HepG2 (cell line): Measurements from ENCODE around the gene HES2. TPM values are rescaled to one million over a fixed set of nuclear protein-coding genes. Genes with fewer than 3 reads are reported as not detected.

ENCODE experiments used
- ATAC-seq: fragments of 200-7000 bp; cut with Tn5 transposase; 3 replicates; pipeline ENCODE4 v1.9.1; 2020; ENCODE audit warnings: mild to moderate bottlenecking, moderate library complexity
- BruUV-seq: library from RNA; stranded (reverse); fragments of 400-500 nt; replicated peaks from 2 replicates; lab custom pipeline; 2021; lab: Mats Ljungman, UMichigan
- CTCF ChIA-PET: fragments of 300-600 bp; formaldehyde crosslinking; extraction: SDS; loops from one replicate; lab custom pipeline; 2021; ENCODE audit warnings: low total read pairs, inconsistent platforms, low intra/inter-chr PET ratio; lab: Yijun Ruan, JAX
- POLR2A ChIA-PET: fragments of 350-600 bp; sonication (Branson Sonifier 250); formaldehyde crosslinking; loops from one replicate; lab custom pipeline; 2020; ENCODE audit warnings: antibody characterized with exemption, inconsistent platforms; lab: Yijun Ruan, JAX
- DNase-seq: peaks from one replicate; pipeline ENCODE4 v3.0.0-alpha.2; 2015; ENCODE audit warnings: low spot score
- FAIRE-seq: peaks from 3 replicates; lab custom pipeline; 2011; peaks lifted over from hg19 to GRCh38; lab: Jason Lieb, UNC
- H2AFZ ChIP-seq: one replicate; pipeline ENCODE4 v1.6.1; 2011; ENCODE audit warnings: low read length, inconsistent platforms
- H3K27ac ChIP-seq: fragments of 300-600 bp; 3 replicates; pipeline ENCODE4 v1.8.0; 2011; ENCODE audit warnings: mixed run types, mild to moderate bottlenecking, mixed read lengths, low read length, inconsistent platforms; ENCODE audit not compliant: insufficient read depth; ENCODE audit errors: extremely low read length
- H3K27me3 ChIP-seq, 2 experiments: fragments of 200-600 bp in 1 of 2; 2 replicates in 1 of 2; 3 replicates in 1 of 2; pipeline versions ENCODE4 v1.6.0 to v1.8.0; 2011; ENCODE audit warnings: low read length in 2 of 2, mild to moderate bottlenecking in 2 of 2, moderate library complexity in 2 of 2, inconsistent platforms in 1 of 2; ENCODE audit not compliant: insufficient read depth in 2 of 2, control insufficient read depth in 1 of 2
- H3K36me3 ChIP-seq, 2 experiments: fragments of 200-600 bp in 1 of 2; replicated peaks in 1 of 2; 2 replicates in 1 of 2; 3 replicates in 1 of 2; pipeline versions ENCODE4 v1.5.1 to v1.8.0; 2011; ENCODE audit warnings: low read length in 2 of 2, inconsistent platforms in 1 of 2; ENCODE audit not compliant: insufficient read depth in 2 of 2, control insufficient read depth in 1 of 2
- H3K4me1 ChIP-seq: 2 replicates; pipeline ENCODE4 v1.5.1; 2012; ENCODE audit warnings: low read length, inconsistent platforms; ENCODE audit not compliant: insufficient read depth
- H3K4me2 ChIP-seq: 2 replicates; pipeline ENCODE4 v1.6.0; 2011; ENCODE audit warnings: low read depth, low read length, inconsistent platforms
- H3K4me3 ChIP-seq, 3 experiments: fragments of 200-600 bp in 1 of 3; sonication (generic), shearing (Covaris generic) in 1 of 3; replicated peaks in 1 of 3; 2 replicates each; pipeline ENCODE4 v1.5.1; 2011 to 2016; ENCODE audit warnings: low read length in 3 of 3, inconsistent platforms in 2 of 3, low read depth in 2 of 3, mild to moderate bottlenecking in 2 of 3, control low read depth in 1 of 3, mixed read lengths in 1 of 3; ENCODE audit not compliant: insufficient read depth in 1 of 3
- H3K79me2 ChIP-seq: one replicate; pipeline ENCODE4 v1.6.1; 2011; ENCODE audit warnings: low read length, inconsistent platforms; ENCODE audit not compliant: insufficient read depth
- H3K9ac ChIP-seq: 2 replicates; pipeline ENCODE4 v1.6.0; 2011; ENCODE audit warnings: mild to moderate bottlenecking, low read depth, low read length, inconsistent platforms; ENCODE audit not compliant: insufficient read depth
- H3K9me3 ChIP-seq: 2 replicates; pipeline ENCODE4 v1.5.1; 2012; ENCODE audit warnings: mild to moderate bottlenecking, low read length
- H4K20me1 ChIP-seq: 2 replicates; pipeline ENCODE4 v1.6.0; 2011; ENCODE audit warnings: inconsistent platforms, mild to moderate bottlenecking, low read length, moderate library complexity; ENCODE audit not compliant: insufficient read depth
- CCDC6 ChIP-seq: sonication (generic); formaldehyde crosslinking; IDR thresholded peaks from 2 replicates; pipeline ENCODE4 v1.8.1; 2022; ENCODE audit warnings: mild to moderate bottlenecking, missing genetic modification reagents, moderate library complexity
- FOXA3 ChIP-seq: IDR thresholded peaks from 2 replicates; pipeline ENCODE4 v1.6.1; 2016; ENCODE audit warnings: missing genetic modification reagents, missing compliant biosample characterization
- HDAC6 ChIP-seq: fragments of 200-600 bp; sonication (generic); IDR thresholded peaks from 2 replicates; pipeline ENCODE4 v1.7.0; 2017; ENCODE audit warnings: mild to moderate bottlenecking, antibody characterized with exemption, low read length, low read depth
- MBD4 ChIP-seq: IDR thresholded peaks from 2 replicates; pipeline ENCODE4 v1.6.1; 2012; ENCODE audit warnings: low read length, inconsistent platforms, borderline replicate concordance
- MYNN ChIP-seq: sonication (generic); formaldehyde crosslinking; IDR thresholded peaks from 2 replicates; pipeline ENCODE4 v1.4.0; 2020; ENCODE audit warnings: mild to moderate bottlenecking, low read depth, missing genetic modification reagents
- NR2F6 ChIP-seq, 2 experiments: IDR thresholded peaks; 2 replicates each; pipeline ENCODE4 v1.6.1; 2016; ENCODE audit warnings: antibody characterized with exemption in 1 of 2, mild to moderate bottlenecking in 1 of 2
- PCBP2 ChIP-seq: fragments of 200-400 bp; formaldehyde crosslinking; optimal IDR thresholded peaks from 2 replicates; pipeline ENCODE3; 2018; ENCODE audit warnings: low read length, low read depth; ENCODE audit not compliant: poor library complexity, severe bottlenecking
- ZNF484 ChIP-seq: sonication (generic); formaldehyde crosslinking; IDR thresholded peaks from 2 replicates; pipeline ENCODE4 v1.5.1; 2020; ENCODE audit warnings: mild to moderate bottlenecking, low read depth, missing genetic modification reagents, borderline replicate concordance
- ZNF713 ChIP-seq: sonication (generic); formaldehyde crosslinking; IDR thresholded peaks from 2 replicates; pipeline ENCODE4 v1.4.0; 2020; ENCODE audit warnings: mild to moderate bottlenecking, missing genetic modification reagents
- WGBS: methylation state at CpG from one replicate; pipeline ENCODE4 v1.1.6; 2017; ENCODE audit warnings: low lambda C conversion rate; 5-methylcytosine and 5-hydroxymethylcytosine counted together
- in situ Hi-C: cut with HindIII; loops from 2 replicates; pipeline ENCODE4 v1.10.0; 2017; ENCODE audit warnings: low pct_unique_long_range_greater_than_20kb; ENCODE audit not compliant: extremely low pct_ligation_motif_present
- intact Hi-C: fragments of 100-400 bp; cut with micrococcal nuclease; formaldehyde crosslinking; loops from one replicate; pipeline ENCODE4 v1.10.0; 2022; ENCODE audit not compliant: unreplicated experiment
- polyA plus RNA-seq, 8 experiments: library from polyadenylated mRNA; depleted of rRNA in 3 of 8; stranded (reverse) in 7 of 8; unstranded in 1 of 8; fragments of >200 nt; fragmentation: Illumina TruSeq in 4 of 8; extraction: Trizol in 4 of 8; gene quantifications; 2 replicates each; pipeline versions ENCODE4 v1.2.1 to v1.2.3, GENCODE V29; 2011 to 2016; ENCODE audit warnings: low read depth in 4 of 8, missing spikeins in 1 of 8, mixed read lengths in 1 of 8; ENCODE audit not compliant: insufficient read depth in 1 of 8
- total RNA-seq, 5 experiments: library from RNA; depleted of rRNA; stranded (reverse); fragments of >200 nt; fragmentation: Illumina TruSeq; extraction: Trizol; gene quantifications; 2 replicates each; pipeline ENCODE4 v1.2.3, GENCODE V29; 2016; ENCODE audit warnings: low read depth in 1 of 5
- TF ChIP-seq, protein P1 (sequence below): sonication (generic); formaldehyde crosslinking; IDR thresholded peaks from 2 replicates; pipeline ENCODE4 v1.8.0; 2022; ENCODE audit warnings: missing genetic modification reagents, mild to moderate bottlenecking, borderline replicate concordance
- TF ChIP-seq, protein P2 (sequence below): sonication (generic); formaldehyde crosslinking; IDR thresholded peaks from 2 replicates; pipeline ENCODE4 v1.5.0; 2020; ENCODE audit warnings: missing genetic modification reagents
- TF ChIP-seq, protein P3 (sequence below): sonication (generic); formaldehyde crosslinking; IDR thresholded peaks from 2 replicates; pipeline ENCODE4 v1.5.0; 2020; ENCODE audit warnings: mild to moderate bottlenecking, missing genetic modification reagents, borderline replicate concordance
- TF ChIP-seq, protein P4 (sequence below): IDR thresholded peaks from 2 replicates; pipeline ENCODE4 v1.6.1; 2016; ENCODE audit warnings: mild to moderate bottlenecking
- TF ChIP-seq, protein P5 (sequence below): sonication (generic); formaldehyde crosslinking; IDR thresholded peaks from 2 replicates; pipeline ENCODE4 v1.5.1; 2020; ENCODE audit warnings: mild to moderate bottlenecking, missing genetic modification reagents, borderline replicate concordance

The HES2 gene
- total and polyA plus RNA-seq, 2 of the 13 experiments (the other 11 are each of a cell fraction or from before 2014, with no cell fraction given): 0.11 to 0.17 TPM

DNA sequence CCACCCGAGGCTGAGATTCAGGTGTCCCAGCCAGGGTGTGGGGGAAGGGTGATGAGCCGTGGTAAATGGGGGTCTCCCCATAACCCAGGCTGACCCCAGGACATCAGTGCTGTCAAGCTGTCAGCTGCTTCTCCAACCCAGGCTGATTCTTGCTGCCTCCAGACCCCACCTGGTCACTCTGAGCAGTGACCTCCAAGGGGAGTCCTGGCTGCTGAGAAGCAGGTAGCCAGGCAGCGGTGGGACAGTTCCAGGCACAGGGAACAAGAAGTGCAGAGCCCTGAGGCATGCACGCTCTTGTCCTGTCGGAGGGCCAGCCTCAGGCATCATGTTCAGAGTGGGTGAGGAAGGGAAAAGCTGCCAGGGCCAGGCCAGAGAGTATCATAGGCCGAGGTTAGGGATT lies 5.9 kb upstream of the HES2 start (continued):
- TF ChIP-seq MBD4 (no peak), ZNF484 (CRISPR knock-in tag) (no peak), MYNN (CRISPR knock-in tag) (no peak), NR2F6 (IDR thresholded peaks at IDR 0.05) (no peak), NR2F6 (CRISPR knock-in tag; IDR thresholded peaks at IDR 0.05) (no peak), FOXA3 (CRISPR knock-in tag) (no peak)
- TF ChIP-seq, protein P1, sequence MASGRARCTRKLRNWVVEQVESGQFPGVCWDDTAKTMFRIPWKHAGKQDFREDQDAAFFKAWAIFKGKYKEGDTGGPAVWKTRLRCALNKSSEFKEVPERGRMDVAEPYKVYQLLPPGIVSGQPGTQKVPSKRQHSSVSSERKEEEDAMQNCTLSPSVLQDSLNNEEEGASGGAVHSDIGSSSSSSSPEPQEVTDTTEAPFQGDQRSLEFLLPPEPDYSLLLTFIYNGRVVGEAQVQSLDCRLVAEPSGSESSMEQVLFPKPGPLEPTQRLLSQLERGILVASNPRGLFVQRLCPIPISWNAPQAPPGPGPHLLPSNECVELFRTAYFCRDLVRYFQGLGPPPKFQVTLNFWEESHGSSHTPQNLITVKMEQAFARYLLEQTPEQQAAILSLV (CRISPR knock-in tag): no peak
- TF ChIP-seq, protein P2, sequence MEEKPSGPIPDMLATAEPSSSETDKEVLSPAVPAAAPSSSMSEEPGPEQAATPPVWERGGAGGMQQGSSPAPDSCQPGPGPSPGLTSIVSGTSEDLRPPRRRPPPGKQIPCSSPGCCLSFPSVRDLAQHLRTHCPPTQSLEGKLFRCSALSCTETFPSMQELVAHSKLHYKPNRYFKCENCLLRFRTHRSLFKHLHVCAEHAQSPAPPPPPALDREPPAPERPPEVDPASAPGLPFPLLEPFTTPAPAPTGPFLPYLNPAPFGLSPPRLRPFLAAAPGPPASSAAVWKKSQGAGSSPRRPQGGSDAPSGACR (CRISPR knock-in tag): no peak

DNA sequence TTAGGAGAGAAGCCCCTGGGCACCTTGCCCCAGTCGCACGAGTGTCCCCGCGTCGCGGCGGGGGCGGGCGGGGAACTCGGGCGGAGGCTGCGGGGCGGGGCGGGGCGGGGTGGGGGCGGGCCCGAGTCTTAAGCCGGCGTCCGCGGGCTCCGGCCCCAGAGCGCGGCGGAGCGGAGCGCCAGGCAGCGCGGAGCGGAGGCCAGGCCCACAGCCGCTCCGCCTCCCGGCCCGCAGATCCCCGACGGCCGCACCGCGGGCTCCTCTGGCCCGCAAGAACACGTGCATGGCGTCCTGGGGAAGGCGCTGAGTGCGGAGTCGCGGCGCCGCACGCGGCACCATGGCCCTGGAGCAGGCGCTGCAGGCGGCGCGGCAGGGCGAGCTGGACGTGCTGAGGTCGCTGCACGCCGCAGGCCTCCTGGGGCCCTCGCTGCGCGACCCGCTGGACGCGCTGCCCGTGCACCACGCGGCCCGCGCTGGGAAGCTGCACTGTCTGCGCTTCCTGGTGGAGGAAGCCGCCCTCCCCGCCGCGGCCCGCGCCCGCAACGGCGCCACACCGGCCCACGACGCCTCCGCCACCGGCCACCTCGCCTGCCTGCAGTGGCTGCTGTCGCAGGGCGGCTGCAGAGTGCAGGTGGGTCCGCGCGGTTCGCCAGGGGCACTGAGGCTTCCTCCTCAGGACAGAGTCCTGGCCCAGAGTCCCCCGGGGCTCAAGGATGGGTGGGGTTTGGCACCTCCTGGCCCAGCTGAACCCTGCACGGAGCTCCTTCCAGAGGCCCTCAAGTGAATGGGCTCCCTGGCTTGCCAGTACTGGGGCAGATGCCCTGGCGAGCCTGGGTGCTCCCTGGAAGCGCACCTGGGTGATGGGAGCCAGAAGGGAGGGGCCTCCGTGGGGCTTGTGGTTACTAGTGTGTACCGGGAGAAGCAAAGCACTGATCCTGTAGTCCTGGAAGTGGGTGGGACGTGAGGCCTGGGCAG lies 5.2 kb upstream of the HES2 start, which contains the start of gene ESPN:
Gene ESPN (plus strand): TSS at position 158 of the 975 bp plus-strand sequence. CDS start 180 bp downstream, at position 338.
- intact Hi-C loops (no loop called here), in situ Hi-C loops (no loop called here)
- no peaks in the 10 kb centered on the region; the same call in 1 of the 2 replicates for H4K20me1 ChIP-seq
- DNase-seq: no peak
- H2AFZ ChIP-seq: no peak within 1 kb of the TSS
- H3K27ac ChIP-seq: no peak within 1 kb of the TSS
- peak within 1 kb of the TSS in 1 of 3 experiments; percentile 46; a peak in 1 of 6 replicates for H3K4me3 ChIP-seq
- H3K9ac ChIP-seq: no peak within 1 kb of the TSS
- no peaks in the 10 kb centered on the region for H3K79me2 ChIP-seq
- peak; percentile 24 for ATAC-seq
- BruUV-seq: no TSS peak
- CTCF ChIA-PET: no interaction called here
- no peak for FAIRE-seq
- H3K9me3 ChIP-seq: no peaks in the 10 kb centered on the region
- POLR2A ChIA-PET: no interaction called here
- no peaks in the 10 kb centered on the region for H3K36me3 ChIP-seq
- H3K27me3 ChIP-seq: peaks cover 39 to 80% of the 10 kb centered on the region in 2 experiments
- peaks cover 42% of the 10 kb centered on the region for H3K4me1 ChIP-seq
- WGBS: no CpG with 5 or more reads among the region's 99 CpGs
- peak within 1 kb of the TSS; percentile 53 for H3K4me2 ChIP-seq
- TF ChIP-seq ZNF484 (CRISPR knock-in tag) (no peak), HDAC6 (no peak), ZNF713 (CRISPR knock-in tag) (no peak), PCBP2 (no peak), CCDC6 (no peak)
- TF ChIP-seq, protein P3, sequence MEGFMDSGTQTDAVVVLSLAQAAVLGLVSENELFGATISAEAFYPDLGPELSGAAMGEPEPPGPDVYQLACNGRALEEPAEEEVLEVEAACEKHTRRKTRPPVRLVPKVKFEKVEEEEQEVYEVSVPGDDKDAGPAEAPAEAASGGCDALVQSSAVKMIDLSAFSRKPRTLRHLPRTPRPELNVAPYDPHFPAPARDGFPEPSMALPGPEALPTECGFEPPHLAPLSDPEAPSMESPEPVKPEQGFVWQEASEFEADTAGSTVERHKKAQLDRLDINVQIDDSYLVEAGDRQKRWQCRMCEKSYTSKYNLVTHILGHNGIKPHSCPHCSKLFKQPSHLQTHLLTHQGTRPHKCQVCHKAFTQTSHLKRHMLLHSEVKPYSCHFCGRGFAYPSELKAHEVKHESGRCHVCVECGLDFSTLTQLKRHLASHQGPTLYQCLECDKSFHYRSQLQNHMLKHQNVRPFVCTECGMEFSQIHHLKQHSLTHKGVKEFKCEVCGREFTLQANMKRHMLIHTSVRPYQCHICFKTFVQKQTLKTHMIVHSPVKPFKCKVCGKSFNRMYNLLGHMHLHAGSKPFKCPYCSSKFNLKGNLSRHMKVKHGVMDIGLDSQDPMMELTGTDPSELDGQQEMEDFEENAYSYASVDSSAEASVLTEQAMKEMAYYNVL (CRISPR knock-in tag): no peak
- TF ChIP-seq, protein P4, sequence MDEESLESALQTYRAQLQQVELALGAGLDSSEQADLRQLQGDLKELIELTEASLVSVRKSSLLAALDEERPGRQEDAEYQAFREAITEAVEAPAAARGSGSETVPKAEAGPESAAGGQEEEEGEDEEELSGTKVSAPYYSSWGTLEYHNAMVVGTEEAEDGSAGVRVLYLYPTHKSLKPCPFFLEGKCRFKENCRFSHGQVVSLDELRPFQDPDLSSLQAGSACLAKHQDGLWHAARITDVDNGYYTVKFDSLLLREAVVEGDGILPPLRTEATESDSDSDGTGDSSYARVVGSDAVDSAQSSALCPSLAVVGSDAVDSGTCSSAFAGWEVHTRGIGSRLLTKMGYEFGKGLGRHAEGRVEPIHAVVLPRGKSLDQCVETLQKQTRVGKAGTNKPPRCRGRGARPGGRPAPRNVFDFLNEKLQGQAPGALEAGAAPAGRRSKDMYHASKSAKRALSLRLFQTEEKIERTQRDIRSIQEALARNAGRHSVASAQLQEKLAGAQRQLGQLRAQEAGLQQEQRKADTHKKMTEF (CRISPR knock-in tag): no peak
- TF ChIP-seq, protein P5, sequence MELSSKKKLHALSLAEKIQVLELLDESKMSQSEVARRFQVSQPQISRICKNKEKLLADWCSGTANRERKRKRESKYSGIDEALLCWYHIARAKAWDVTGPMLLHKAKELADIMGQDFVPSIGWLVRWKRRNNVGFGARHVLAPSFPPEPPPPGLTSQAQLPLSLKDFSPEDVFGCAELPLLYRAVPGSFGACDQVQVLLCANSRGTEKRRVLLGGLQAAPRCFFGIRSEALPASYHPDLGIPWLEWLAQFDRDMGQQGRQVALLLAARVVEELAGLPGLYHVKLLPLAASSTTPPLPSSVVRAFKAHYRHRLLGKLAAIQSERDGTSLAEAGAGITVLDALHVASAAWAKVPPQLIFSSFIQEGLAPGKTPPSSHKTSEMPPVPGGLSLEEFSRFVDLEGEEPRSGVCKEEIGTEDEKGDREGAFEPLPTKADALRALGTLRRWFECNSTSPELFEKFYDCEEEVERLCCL (CRISPR knock-in tag): no peak
